Fibroblast of skin of left biceps (primary cell): Measurements from ENCODE around the gene REEP5.

Experiments used
- DNase-seq, 2 experiments: peaks; one replicate each; pipeline ENCODE4 v3.0.0-alpha.2; 2013; ENCODE audit warnings: low read depth in 2 of 2

Gene REEP5

DNA sequence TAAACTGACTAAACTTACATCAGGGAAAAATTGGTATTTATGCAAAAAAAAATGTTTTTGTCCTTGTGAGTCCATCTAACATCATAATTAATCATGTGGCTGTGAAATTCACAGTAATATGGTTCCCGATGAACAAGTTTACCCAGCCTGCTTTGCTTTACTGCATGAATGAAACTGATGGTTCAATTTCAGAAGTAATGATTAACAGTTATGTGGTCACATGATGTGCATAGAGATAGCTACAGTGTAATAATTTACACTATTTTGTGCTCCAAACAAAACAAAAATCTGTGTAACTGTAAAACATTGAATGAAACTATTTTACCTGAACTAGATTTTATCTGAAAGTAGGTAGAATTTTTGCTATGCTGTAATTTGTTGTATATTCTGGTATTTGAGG, 77.5 kb downstream of the REEP5 start:
- no peak for DNase-seq

DNA sequence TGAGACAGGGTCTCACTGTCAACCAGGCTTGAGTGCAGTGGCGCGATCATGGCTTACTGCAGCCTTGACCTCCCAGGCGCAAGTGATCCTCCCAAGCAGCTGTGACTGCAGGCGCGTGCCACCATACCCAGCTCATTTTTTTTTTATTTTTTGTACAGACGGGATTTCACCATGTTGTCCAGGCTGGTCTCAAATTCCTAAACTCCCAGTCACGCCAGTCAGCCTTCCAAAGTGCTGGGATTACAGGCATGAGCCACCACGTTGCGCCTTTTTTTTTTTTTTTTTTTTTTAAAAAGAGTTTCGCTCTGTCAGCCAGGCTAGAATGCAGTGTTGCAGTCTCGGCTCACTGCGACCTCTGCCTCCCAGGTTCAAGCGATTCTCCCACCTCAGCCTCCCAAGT, 88.1 kb downstream of the REEP5 start:
- DNase-seq: no peak

DNA sequence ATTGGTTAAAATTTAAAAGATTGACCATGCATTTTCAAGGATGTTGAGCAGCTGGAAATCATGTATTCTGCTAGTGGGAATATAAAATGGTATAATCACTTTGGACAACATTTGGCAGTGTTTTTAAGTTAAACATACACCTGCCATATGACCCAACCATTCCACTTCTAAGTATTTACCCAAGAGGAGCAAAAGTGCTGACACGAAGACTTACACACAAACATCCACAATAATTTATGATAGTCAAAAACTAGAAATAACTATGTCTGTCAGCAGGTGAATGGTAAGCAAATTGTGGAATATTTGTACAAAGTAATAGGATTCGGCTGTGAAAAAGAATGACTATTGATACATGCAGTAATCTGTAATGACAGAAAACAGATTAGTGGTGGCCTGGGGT, 91.6 kb downstream of the REEP5 start:
- DNase-seq: no peak
